DND-41 (cell line): ENCODE measurements around the gene STARD13.

ENCODE experiments used
- EZH2 ChIP-seq: IDR thresholded peaks from 3 replicates; pipeline ENCODE4 v1.6.1; 2012; ENCODE audit warnings: borderline replicate concordance, low read depth, mild to moderate bottlenecking, moderate library complexity, low read length, inconsistent platforms; ENCODE audit not compliant: severe bottlenecking
- TF ChIP-seq, protein P1 (sequence below): IDR thresholded peaks from 2 replicates; pipeline ENCODE4 v1.5.1; 2012; ENCODE audit warnings: borderline replicate concordance, low read length, moderate library complexity, mild to moderate bottlenecking; ENCODE audit not compliant: poor library complexity, severe bottlenecking; ENCODE audit errors: extremely low read depth

DNA sequence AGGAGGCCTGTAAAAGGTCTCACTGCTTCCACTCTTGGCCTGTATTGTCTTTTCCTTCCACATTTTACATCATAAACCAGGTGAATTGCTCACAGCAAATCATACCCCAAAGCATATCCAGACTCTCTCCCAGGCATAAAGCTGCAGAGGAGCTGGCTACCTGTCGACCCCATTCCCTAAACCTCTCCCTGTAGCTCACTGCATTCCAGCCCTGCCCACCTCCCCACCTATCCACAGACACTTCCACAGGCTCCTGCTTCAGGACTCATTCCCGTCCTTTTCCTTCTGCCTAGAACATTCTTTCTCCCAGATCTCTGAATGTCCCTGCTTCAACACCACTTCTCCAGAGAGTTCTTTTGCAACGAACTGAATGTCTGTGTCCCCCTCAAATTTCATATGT, 46.4 kb upstream of the STARD13 start:
- TF ChIP-seq, protein P1, sequence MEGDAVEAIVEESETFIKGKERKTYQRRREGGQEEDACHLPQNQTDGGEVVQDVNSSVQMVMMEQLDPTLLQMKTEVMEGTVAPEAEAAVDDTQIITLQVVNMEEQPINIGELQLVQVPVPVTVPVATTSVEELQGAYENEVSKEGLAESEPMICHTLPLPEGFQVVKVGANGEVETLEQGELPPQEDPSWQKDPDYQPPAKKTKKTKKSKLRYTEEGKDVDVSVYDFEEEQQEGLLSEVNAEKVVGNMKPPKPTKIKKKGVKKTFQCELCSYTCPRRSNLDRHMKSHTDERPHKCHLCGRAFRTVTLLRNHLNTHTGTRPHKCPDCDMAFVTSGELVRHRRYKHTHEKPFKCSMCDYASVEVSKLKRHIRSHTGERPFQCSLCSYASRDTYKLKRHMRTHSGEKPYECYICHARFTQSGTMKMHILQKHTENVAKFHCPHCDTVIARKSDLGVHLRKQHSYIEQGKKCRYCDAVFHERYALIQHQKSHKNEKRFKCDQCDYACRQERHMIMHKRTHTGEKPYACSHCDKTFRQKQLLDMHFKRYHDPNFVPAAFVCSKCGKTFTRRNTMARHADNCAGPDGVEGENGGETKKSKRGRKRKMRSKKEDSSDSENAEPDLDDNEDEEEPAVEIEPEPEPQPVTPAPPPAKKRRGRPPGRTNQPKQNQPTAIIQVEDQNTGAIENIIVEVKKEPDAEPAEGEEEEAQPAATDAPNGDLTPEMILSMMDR = no peak
- TF ChIP-seq EZH2 = no peak
